Stomach (tissue), 9 donors: Measurements from ENCODE around the gene MBIP. TPM values are rescaled to one million over a fixed set of nuclear protein-coding genes. Genes with fewer than 3 reads are reported as not detected.
A peak's percentile ranks its signal among the peaks of the same experiment; 100 is the strongest.

Experiments used
- DNase-seq, 2 donors: peaks; one replicate each; pipeline versions ENCODE4 v3.0.0 to v3.0.0-alpha.2; 2013 to 2019
- H3K27ac ChIP-seq, 5 donors: fragments of 200-600 bp in 4 of 5; sonication (generic) in 4 of 5; one replicate each; pipeline ENCODE4 v1.5.1; 2013 to 2019; ENCODE audit warnings: mild to moderate bottlenecking in 1 of 5, moderate library complexity in 1 of 5
- H3K27me3 ChIP-seq, 3 donors: fragments of 200-600 bp; sonication (generic); one replicate each; pipeline ENCODE4 v1.5.1; 2017 to 2019; ENCODE audit warnings: mixed run types in 1 of 3
- H3K36me3 ChIP-seq, 4 donors: fragments of 200-600 bp; sonication (generic); 1 replicate in 3 of 4; 2 replicates in 1 of 4; pipeline ENCODE4 v1.5.1; 2016 to 2019
- H3K4me1 ChIP-seq, 4 donors: fragments of 200-600 bp; sonication (generic); one replicate each; pipeline ENCODE4 v1.5.1; 2016 to 2019
- H3K4me3 ChIP-seq, 4 donors: fragments of 200-600 bp; sonication (generic) in 3 of 4; one replicate each; pipeline ENCODE4 v1.5.1; 2016 to 2019; ENCODE audit warnings: mild to moderate bottlenecking in 1 of 4
- H3K9me3 ChIP-seq, 4 donors: fragments of 200-600 bp; sonication (generic); one replicate each; pipeline ENCODE4 v1.5.1; 2016 to 2019
- EP300 ChIP-seq: sonication (generic); formaldehyde crosslinking; IDR thresholded peaks from one replicate; pipeline ENCODE4 v1.6.1; 2017; ENCODE audit warnings: antibody characterized with exemption
- POLR2A ChIP-seq, 4 donors: fragments of 450-650 bp; IDR thresholded peaks; one replicate each; pipeline ENCODE4 v1.6.1; 2016; ENCODE audit warnings: antibody characterized with exemption in 4 of 4, control low read depth in 2 of 4, mild to moderate bottlenecking in 1 of 4, moderate library complexity in 1 of 4
- POLR2AphosphoS5 ChIP-seq, 3 donors: sonication (generic); formaldehyde crosslinking; IDR thresholded peaks; one replicate each; pipeline ENCODE4 v1.6.1; 2016; ENCODE audit warnings: antibody characterized with exemption in 3 of 3
- WGBS, 5 donors: extraction: QIAGEN DNeasy Blood & Tissue Kit in 3 of 5; methylation state at CpG; one replicate each; pipeline versions ENCODE4 v1.1.5 to v1.1.7; 2013 to 2018; 5-methylcytosine and 5-hydroxymethylcytosine counted together
- intact Hi-C: fragments of 100-400 bp; cut with DNase I; formaldehyde crosslinking; loops from one replicate; pipeline ENCODE4 v1.15.1; 2023; ENCODE audit warnings: low total_unique reads
- polyA plus RNA-seq, 3 donors: library from polyadenylated mRNA; stranded (reverse); fragments of 200-250 nt; gene quantifications; one replicate each; pipeline ENCODE4 v1.2.3, GENCODE V29; 2013
- total RNA-seq, 5 donors: library from RNA; depleted of rRNA; stranded (reverse); fragments of >200 nt; gene quantifications; one replicate each; pipeline versions ENCODE4 v1.1.0 to v1.2.3, GENCODE V29; 2014 to 2016
- TF ChIP-seq, protein P1 (sequence below), 7 experiments: fragments of 450-650 bp in 4 of 7; fragments of 200-600 bp in 3 of 7; sonication (generic) in 3 of 7; IDR thresholded peaks; one replicate each; pipeline ENCODE4 v1.5.1; 2016 to 2019; ENCODE audit warnings: antibody characterized with exemption in 7 of 7, control low read depth in 2 of 7, mild to moderate bottlenecking in 1 of 7
- donor health status: healthy with polysubstance abuse.
- donor health status: Bipolar disorder and iron deficiency.
- donor health status: healthy.

The MBIP gene
- total and polyA plus RNA-seq, 8 donors = 13.0 to 57.4 (median 38.5) TPM

DNA sequence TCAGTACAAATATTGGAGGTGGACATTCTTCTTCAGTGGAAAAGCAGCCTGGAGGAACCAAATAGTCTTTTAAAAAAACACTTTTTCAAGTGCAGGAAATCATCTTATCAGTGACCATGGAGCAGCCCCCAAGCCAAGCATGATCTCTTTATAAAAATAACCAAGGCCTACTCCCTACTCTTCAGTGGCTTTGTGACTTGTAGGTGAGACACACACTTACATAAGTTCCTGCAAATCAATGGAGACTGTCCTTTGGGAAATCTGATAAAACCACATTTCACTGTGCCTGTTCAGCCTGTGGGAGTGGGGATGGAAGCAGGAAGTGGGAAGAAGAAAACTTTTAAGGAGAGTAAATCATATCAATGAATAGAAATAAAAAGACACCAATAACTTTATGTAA, 56.3 kb downstream of the MBIP start:
- H3K27me3 ChIP-seq = no peaks in the 10 kb centered on the region
- no peak overlapping the region for H3K4me3 ChIP-seq
- no peak for DNase-seq
- no peaks in the 10 kb centered on the region for H3K36me3 ChIP-seq
- no peaks in the 10 kb centered on the region for H3K9me3 ChIP-seq
- no peak overlapping the region for H3K27ac ChIP-seq
- no peak for TF ChIP-seq POLR2AphosphoS5 (IDR thresholded peaks at IDR 0.05)
- TF ChIP-seq, protein P1, sequence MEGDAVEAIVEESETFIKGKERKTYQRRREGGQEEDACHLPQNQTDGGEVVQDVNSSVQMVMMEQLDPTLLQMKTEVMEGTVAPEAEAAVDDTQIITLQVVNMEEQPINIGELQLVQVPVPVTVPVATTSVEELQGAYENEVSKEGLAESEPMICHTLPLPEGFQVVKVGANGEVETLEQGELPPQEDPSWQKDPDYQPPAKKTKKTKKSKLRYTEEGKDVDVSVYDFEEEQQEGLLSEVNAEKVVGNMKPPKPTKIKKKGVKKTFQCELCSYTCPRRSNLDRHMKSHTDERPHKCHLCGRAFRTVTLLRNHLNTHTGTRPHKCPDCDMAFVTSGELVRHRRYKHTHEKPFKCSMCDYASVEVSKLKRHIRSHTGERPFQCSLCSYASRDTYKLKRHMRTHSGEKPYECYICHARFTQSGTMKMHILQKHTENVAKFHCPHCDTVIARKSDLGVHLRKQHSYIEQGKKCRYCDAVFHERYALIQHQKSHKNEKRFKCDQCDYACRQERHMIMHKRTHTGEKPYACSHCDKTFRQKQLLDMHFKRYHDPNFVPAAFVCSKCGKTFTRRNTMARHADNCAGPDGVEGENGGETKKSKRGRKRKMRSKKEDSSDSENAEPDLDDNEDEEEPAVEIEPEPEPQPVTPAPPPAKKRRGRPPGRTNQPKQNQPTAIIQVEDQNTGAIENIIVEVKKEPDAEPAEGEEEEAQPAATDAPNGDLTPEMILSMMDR (IDR thresholded peaks at IDR 0.05) = no peak
- no peak for TF ChIP-seq EP300
- no peak for TF ChIP-seq POLR2A (IDR thresholded peaks at IDR 0.05)
- no peaks in the 10 kb centered on the region for H3K4me1 ChIP-seq
- intact Hi-C loops = no loop called here

DNA sequence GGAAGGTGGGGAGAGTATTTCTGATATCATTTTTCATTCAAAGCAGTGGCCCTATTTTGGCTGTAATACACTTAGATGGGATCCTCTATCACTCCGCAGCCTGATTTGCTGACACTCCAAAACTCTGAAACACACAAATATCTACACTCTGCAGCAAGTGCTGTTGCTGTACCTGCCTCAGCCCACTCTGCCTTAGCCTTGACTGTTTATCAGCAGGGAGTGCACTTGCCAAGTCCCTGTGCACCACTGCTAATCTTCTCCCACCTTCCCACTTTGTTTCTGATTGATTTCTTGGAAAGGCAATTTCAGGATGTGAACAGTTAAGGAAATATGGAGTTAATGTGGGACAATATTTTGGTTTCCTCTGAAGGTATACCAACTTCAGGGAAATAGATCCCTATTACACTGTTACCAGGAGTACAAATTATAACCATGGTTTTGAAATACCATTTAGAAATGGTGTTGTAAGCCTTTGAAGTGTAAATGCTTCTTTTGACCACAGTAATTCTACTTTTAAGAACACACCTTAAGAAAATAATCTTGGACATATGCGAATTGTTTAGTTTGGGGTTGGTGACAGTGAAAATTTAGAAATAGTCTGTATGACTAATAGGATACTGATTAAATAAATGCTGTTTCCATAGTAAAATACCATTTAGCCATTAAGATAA, 59.3 kb downstream of the MBIP start:
- peaks cover 0 to 7% (median 3%) of the 10 kb centered on the region in 4 donors for H3K4me1 ChIP-seq
- H3K27me3 ChIP-seq = no peaks in the 10 kb centered on the region
- H3K36me3 ChIP-seq = no peaks in the 10 kb centered on the region
- H3K9me3 ChIP-seq = no peaks in the 10 kb centered on the region
- no peak overlapping the region for H3K27ac ChIP-seq
- WGBS, 5 donors = 70 to 78% (median 75%) methylated on average over 2 of the region's 2 CpGs
- DNase-seq = no peak
- no peak for TF ChIP-seq POLR2AphosphoS5 (IDR thresholded peaks at IDR 0.05)
- no peak for TF ChIP-seq POLR2A (IDR thresholded peaks at IDR 0.05)
- TF ChIP-seq, protein P1 (IDR thresholded peaks at IDR 0.05) = no peak
- TF ChIP-seq EP300 = no peak
- intact Hi-C loops = no loop called here
- no peak overlapping the region for H3K4me3 ChIP-seq

DNA sequence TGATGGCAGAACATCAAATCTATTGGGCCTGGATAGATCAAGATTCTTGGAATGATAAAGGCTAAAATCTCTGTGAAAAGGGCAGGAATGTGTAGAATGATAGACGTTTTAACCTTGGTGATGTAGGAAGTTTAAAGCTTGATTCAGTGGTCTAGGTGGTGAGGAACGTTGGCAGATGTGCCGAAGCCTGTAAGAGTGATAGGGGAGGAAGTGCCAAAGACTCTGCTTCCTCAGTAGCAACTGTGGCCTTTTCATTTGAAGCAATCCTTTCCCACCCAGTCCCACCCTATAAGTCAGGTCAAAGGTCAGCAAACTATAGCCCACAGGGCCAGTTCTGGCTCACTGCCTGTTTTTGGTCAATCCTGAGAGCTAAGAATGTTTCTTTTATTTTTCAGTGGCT, 62.2 kb downstream of the MBIP start:
- no peaks in the 10 kb centered on the region for H3K9me3 ChIP-seq
- TF ChIP-seq EP300 (no peak), POLR2A (IDR thresholded peaks at IDR 0.05) (no peak), POLR2AphosphoS5 (IDR thresholded peaks at IDR 0.05) (no peak)
- TF ChIP-seq, protein P1 (IDR thresholded peaks at IDR 0.05) = no peak
- intact Hi-C loops = no loop called here
- no peaks in the 10 kb centered on the region for H3K36me3 ChIP-seq
- H3K4me1 ChIP-seq = peaks cover 0 to 11% (median 9%) of the 10 kb centered on the region in 4 donors
- WGBS, 5 donors = 59 to 76% (median 63%) methylated on average over 3 of the region's 3 CpGs
- H3K4me3 ChIP-seq = no peak overlapping the region
- peak overlapping the region in 1 of 5 donors; percentile 75 for H3K27ac ChIP-seq
- no peak for DNase-seq
- no peaks in the 10 kb centered on the region for H3K27me3 ChIP-seq

DNA sequence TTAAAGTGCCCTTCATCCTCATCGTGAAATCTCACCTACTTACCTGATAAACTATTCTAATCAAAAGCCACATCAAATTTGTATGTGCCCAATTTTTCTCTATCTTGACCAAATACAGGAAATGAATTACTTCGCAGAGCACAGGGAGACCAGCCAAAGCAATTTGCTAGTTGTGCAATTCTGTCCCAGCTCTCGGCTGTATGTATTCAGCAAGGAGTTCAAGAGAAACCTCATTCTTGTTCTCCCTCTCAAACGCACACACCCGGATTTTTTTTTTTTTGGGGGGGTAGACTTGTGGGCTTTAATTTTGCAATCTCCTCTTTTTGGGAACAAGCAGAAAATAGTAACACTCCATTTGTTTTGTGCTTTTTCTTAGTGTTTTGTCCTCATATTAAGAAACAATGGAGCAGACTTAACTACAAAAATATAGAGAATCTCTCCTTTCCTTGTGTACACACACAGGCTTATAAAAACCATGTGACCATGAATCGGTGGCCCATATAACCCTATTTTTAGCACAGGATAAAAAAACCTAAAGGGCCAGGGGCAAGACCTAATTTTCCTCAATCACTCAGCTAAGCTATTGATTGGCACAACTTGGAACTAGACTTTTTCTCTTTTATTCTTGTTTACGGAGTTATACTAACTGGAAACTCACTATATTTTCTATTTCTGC, 64.2 kb downstream of the MBIP start:
- peak overlapping the region in 4 of 5 donors; percentile 41 to 75 (median 56) for H3K27ac ChIP-seq
- WGBS, 5 donors = 15 to 31% (median 25%) methylated on average over 7 of the region's 7 CpGs
- no peak overlapping the region for H3K4me3 ChIP-seq
- no peaks in the 10 kb centered on the region for H3K9me3 ChIP-seq
- H3K36me3 ChIP-seq = no peaks in the 10 kb centered on the region
- H3K4me1 ChIP-seq = peaks cover 0 to 11% (median 9%) of the 10 kb centered on the region in 4 donors
- H3K27me3 ChIP-seq = no peaks in the 10 kb centered on the region
- DNase-seq = peak; percentile 27 to 65
- intact Hi-C loops = no loop called here
- TF ChIP-seq POLR2A (IDR thresholded peaks at IDR 0.05) (no peak), POLR2AphosphoS5 (IDR thresholded peaks at IDR 0.05) (peak in 2 of 3 donors; percentile 32 to 41), EP300 (no peak)
- TF ChIP-seq, protein P1 (IDR thresholded peaks at IDR 0.05) = no peak
